ENCODE measurements around the gene CRIM1. TPM values are rescaled to one million over a fixed set of nuclear protein-coding genes. Genes with fewer than 3 reads are reported as not detected.

CRIM1 gene
- total and polyA plus RNA-seq, 2 experiments from 2014 or later, result 76.4 to 485 TPM

GRCh38 chr2:36556842-36557241 lies 201.3 kb downstream of the CRIM1 start:
- Histone ChIP-seq H3K79me2 (ENCODE audit: insufficient read depth) (peaks cover 27% of the 10 kb centered on the region), H3K4me2 (ENCODE audit: unreplicated experiment) (peak overlapping the region; percentile 53), H3K9ac (peak overlapping the region; percentile 4; the same call in 1 of the 2 replicates), H4K20me1 (ENCODE audit: insufficient read depth) (no peaks in the 10 kb centered on the region), H3K27ac (peak overlapping the region; percentile 57), H3K36me3 (ENCODE audit: low read depth) (peaks cover 40% of the 10 kb centered on the region), H2AFZ (no peak overlapping the region), H3K4me3 (no peak overlapping the region), H3K9me3 (ENCODE audit: low read depth) (no peaks in the 10 kb centered on the region), H3K9me2 (ENCODE audit: insufficient read depth) (no peaks in the 10 kb centered on the region), H3F3A (ENCODE audit: insufficient read depth) (peaks cover 97% of the 10 kb centered on the region), H3K27me3 (replicated peaks; ENCODE audit: insufficient read depth) (no peaks in the 10 kb centered on the region), H3K4me1 (ENCODE audit: insufficient read depth) (peaks cover 70% of the 10 kb centered on the region)
- in situ Hi-C loops (cut with MboI), result loop anchor here (25.0 kb wide), 1 partner anchor 230 kb away; no protein-coding TSS in a partner anchor
- peak; percentile 76 for DNase-seq
- no peak for TF ChIP-seq EZH2 (IDR thresholded peaks at IDR 0.05; ENCODE audit: insufficient read depth, poor library complexity, severe bottlenecking)
- TF ChIP-seq EZH2phosphoT487 (IDR thresholded peaks at IDR 0.05; ENCODE audit: insufficient read depth, low read depth), result no peak
- 0 to 6% methylated on average over 1 of the region's 1 CpG for WGBS, 2 experiments (ENCODE audit: low coverage in 1 of 2, low lambda C conversion rate in 2 of 2, missing lambda C conversion rate in 2 of 2)

GRCh38 chr2:36559221-36559942 lies 203.8 kb downstream of the CRIM1 start:
- 94 to 95% methylated on average over 11 of the region's 11 CpGs for WGBS, 2 experiments (ENCODE audit: low coverage in 1 of 2, low lambda C conversion rate in 2 of 2, missing lambda C conversion rate in 2 of 2)
- no peak overlapping the region for H3K9ac ChIP-seq
- peaks cover 95% of the 10 kb centered on the region for H3K4me1 ChIP-seq (ENCODE audit: insufficient read depth)
- H3F3A ChIP-seq (ENCODE audit: insufficient read depth), result peaks cover 92% of the 10 kb centered on the region
- peak overlapping the region; percentile 91; the same call in 1 of the 2 replicates for H3K27ac ChIP-seq
- H3K9me3 ChIP-seq (ENCODE audit: low read depth), result no peaks in the 10 kb centered on the region
- H3K27me3 ChIP-seq (replicated peaks; ENCODE audit: insufficient read depth), result no peaks in the 10 kb centered on the region
- H3K79me2 ChIP-seq (ENCODE audit: insufficient read depth), result peaks cover 41% of the 10 kb centered on the region
- no peak for TF ChIP-seq EZH2phosphoT487 (IDR thresholded peaks at IDR 0.05; ENCODE audit: insufficient read depth, low read depth)
- no peak for TF ChIP-seq EZH2 (IDR thresholded peaks at IDR 0.05; ENCODE audit: insufficient read depth, poor library complexity, severe bottlenecking)
- H3K4me3 ChIP-seq, result no peak overlapping the region
- no peak overlapping the region for H2AFZ ChIP-seq
- no peak for DNase-seq
- H3K9me2 ChIP-seq (ENCODE audit: insufficient read depth), result no peaks in the 10 kb centered on the region
- no peak overlapping the region for H3K4me2 ChIP-seq (ENCODE audit: unreplicated experiment)
- in situ Hi-C loops (cut with MboI), result loop anchor here (25.0 kb wide), 1 partner anchor 228 kb away; no protein-coding TSS in a partner anchor
- H3K36me3 ChIP-seq (ENCODE audit: low read depth), result peaks cover 21% of the 10 kb centered on the region; the same call in 1 of the 2 replicates
- no peaks in the 10 kb centered on the region for H4K20me1 ChIP-seq (ENCODE audit: insufficient read depth)

GRCh38 chr2:36560726-36561125 lies 205.1 kb downstream of the CRIM1 start:
- H3K79me2 ChIP-seq (ENCODE audit: insufficient read depth), result peaks cover 54% of the 10 kb centered on the region
- no peaks in the 10 kb centered on the region for H3K9me3 ChIP-seq (ENCODE audit: low read depth)
- H4K20me1 ChIP-seq (ENCODE audit: insufficient read depth), result no peaks in the 10 kb centered on the region
- peak overlapping the region; percentile 17 for H3K4me3 ChIP-seq
- H3K4me2 ChIP-seq (ENCODE audit: unreplicated experiment), result peak overlapping the region; percentile 78
- no peak for DNase-seq
- no peaks in the 10 kb centered on the region for H3K9me2 ChIP-seq (ENCODE audit: insufficient read depth)
- peaks cover 21% of the 10 kb centered on the region; the same call in 1 of the 2 replicates for H3K36me3 ChIP-seq (ENCODE audit: low read depth)
- peaks cover 87% of the 10 kb centered on the region for H3K4me1 ChIP-seq (ENCODE audit: insufficient read depth)
- TF ChIP-seq EZH2phosphoT487 (IDR thresholded peaks at IDR 0.05; ENCODE audit: insufficient read depth, low read depth) (no peak), EZH2 (IDR thresholded peaks at IDR 0.05; ENCODE audit: insufficient read depth, poor library complexity, severe bottlenecking) (no peak)
- in situ Hi-C loops (cut with MboI), result loop anchor here (25.0 kb wide), 1 partner anchor 227 kb away; no protein-coding TSS in a partner anchor
- WGBS, 2 experiments (ENCODE audit: low coverage in 1 of 2, low lambda C conversion rate in 2 of 2, missing lambda C conversion rate in 2 of 2), result 97 to 98% methylated on average over 5 of the region's 5 CpGs
- no peaks in the 10 kb centered on the region for H3K27me3 ChIP-seq (replicated peaks; ENCODE audit: insufficient read depth)
- peaks cover 79% of the 10 kb centered on the region for H3F3A ChIP-seq (ENCODE audit: insufficient read depth)
- H3K9ac ChIP-seq, result peak overlapping the region; percentile 48
- H3K27ac ChIP-seq, result peak overlapping the region; percentile 91
- no peak overlapping the region for H2AFZ ChIP-seq

- H3K9me3 ChIP-seq (ENCODE audit: low read depth), result no peaks in the 10 kb centered on the region
- TF ChIP-seq EZH2phosphoT487 (IDR thresholded peaks at IDR 0.05; ENCODE audit: insufficient read depth, low read depth), result peak; percentile 80; the same call in 1 of the 2 replicates
- no peak for TF ChIP-seq EZH2 (IDR thresholded peaks at IDR 0.05; ENCODE audit: insufficient read depth, poor library complexity, severe bottlenecking)
- WGBS, 2 experiments (ENCODE audit: low coverage in 1 of 2, low lambda C conversion rate in 2 of 2, missing lambda C conversion rate in 2 of 2), result 47 to 49% methylated on average over 8 of the region's 8 CpGs
- no peak overlapping the region for H2AFZ ChIP-seq
- H4K20me1 ChIP-seq (ENCODE audit: insufficient read depth), result no peaks in the 10 kb centered on the region
- no peaks in the 10 kb centered on the region for H3K9me2 ChIP-seq (ENCODE audit: insufficient read depth)
- peak; percentile 97 for DNase-seq
- H3K27me3 ChIP-seq (replicated peaks; ENCODE audit: insufficient read depth), result no peaks in the 10 kb centered on the region
- H3F3A ChIP-seq (ENCODE audit: insufficient read depth), result peaks cover 79% of the 10 kb centered on the region
- peak overlapping the region; percentile 57 for H3K4me3 ChIP-seq
- peak overlapping the region; percentile 78 for H3K4me2 ChIP-seq (ENCODE audit: unreplicated experiment)
- H3K27ac ChIP-seq, result peak overlapping the region; percentile 91
- H3K4me1 ChIP-seq (ENCODE audit: insufficient read depth), result peaks cover 80% of the 10 kb centered on the region
- H3K36me3 ChIP-seq (ENCODE audit: low read depth), result peaks cover 26% of the 10 kb centered on the region
- H3K9ac ChIP-seq, result peak overlapping the region; percentile 63
- in situ Hi-C loops (cut with MboI), result loop anchor here (25.0 kb wide), 1 partner anchor 226 kb away; no protein-coding TSS in a partner anchor
- peaks cover 61% of the 10 kb centered on the region for H3K79me2 ChIP-seq (ENCODE audit: insufficient read depth)
These were observed 205.8 kb downstream of the CRIM1 start for GRCh38 chr2:36561237-36561944.

Data from GM23248 (cell line).